HG03045 (cell line): ENCODE data around the gene HOXA1.

Experiments
- ATAC-seq: cut with Tn5 transposase; IDR thresholded peaks from one replicate; pipeline ENCODE4 v1.9.1; 2021; ENCODE audit warnings: mild to moderate bottlenecking, moderate library complexity; ENCODE audit not compliant: unreplicated experiment

The HOXA1 gene

DNA sequence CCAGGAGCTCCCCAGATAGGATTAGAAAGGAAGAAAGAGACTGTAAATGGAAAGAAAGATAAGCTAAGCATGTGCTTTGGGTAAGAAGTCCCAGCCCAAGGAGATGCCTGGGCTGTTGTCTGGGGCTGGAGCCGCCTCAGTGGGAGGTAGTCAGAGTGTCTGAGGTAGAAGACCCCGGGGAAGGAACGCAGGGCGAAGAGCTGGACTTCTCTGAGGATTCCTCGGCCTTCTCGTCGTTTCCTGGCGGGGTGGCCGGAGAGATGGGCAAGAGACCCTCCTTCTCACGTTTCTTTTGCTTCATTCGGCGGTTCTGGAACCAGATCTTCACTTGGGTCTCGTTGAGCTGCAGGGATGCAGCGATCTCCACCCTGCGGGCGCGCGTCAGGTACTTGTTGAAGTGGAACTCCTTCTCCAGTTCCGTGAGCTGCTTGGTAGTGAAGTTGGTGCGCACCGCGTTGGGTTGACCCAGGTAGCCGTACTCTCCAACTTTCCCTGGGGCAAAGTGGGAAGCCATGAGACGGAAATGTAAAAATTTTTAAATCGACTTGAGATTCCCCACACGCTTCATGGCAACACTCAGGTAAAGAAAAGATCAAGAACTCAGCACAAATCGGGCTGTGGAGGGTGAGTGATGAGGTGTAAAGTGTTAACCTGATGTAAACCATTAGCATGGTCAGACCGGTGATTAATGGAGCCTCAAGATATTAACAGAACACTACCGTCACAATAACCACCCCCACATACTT is 1.3 kb downstream of the HOXA1 start:
- ATAC-seq: no peak

DNA sequence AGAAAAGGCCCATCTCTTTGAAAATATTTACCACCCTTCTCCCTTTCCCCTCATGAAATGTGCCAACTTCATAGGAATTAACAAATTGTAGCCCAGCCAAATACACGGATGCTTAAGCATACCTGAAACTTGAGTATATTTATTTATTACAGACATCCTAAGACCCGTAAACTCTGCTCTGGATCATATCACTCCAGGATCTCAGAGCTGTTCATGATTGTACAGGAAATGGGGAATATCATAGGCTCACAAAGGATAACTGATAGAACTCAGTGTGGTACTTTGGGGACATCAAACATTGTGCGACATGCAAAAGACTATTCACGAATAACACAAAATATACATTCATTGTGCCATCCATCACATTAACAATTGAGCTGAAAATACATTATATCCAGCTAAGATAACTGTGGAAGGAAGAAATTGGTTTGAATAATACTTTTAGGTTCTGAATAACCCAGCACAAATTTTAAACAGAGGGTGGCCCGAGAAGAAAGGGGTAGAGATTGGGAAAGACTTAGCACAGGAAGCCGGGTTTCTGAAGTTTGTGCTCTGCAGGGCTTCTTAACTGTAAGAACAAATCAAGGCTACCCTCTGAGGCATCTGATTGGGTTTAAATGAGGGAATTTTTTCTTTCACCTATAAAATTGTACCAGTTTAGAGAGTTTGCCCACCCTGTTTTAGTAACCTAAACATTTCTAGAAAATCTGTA is 2.5 kb downstream of the HOXA1 start:
- no peak for ATAC-seq

DNA sequence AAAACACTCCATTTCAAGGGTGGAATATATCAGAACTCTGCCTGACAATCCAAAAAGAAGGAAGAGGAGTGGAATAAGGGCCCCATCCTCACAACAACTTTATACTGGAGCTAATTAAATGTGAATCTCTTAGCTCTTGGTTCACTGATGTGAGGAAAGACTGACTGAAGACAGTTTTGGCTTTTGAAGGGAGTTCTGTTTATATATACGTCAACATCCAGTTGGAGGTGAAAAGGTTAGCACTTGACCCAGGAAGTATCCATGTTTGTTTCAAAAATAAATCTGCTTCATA is 3.0 kb downstream of the HOXA1 start:
- ATAC-seq: no peak

DNA sequence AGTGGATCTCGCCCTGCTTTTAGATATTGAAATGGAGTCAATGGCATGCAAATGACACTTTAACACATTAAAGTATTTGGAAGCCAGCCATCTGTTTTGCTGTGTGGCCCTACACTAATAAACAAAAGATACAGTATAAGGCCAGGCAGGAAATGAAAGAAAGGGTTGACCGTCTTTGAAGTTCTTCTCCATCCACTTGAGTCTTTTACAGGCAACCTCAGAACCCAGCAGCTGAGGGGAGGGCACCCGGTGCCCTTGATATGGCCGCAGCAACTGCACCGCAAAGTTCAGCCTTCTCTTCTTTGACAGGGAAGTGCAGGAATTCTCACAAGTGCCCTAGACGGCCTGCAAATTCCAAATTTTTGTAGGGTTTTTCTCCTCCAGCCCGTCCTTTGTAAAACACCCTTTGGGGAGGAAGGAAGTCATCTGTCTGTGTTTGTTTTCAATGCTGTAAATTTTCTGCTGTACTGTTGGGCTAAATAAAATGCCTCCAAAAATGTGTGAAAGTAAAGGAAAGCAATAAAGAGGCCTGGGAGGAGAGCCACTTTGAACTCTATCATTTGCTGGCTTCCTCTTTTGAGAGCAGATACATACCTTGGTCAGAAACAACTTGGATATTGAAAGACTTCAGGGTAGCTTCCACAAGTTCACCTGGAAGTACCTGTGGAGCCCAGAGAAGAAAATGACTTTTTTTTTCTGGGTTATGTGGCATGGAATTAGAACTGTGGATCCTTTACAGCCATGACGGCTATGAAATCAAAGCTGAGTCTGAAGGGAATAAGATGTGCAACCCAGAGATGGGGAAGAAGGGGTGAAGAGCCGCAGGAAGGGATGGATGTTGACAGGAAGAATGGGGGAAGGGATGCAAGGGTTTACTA is 3.6 kb downstream of the HOXA1 start:
- no peak for ATAC-seq

DNA sequence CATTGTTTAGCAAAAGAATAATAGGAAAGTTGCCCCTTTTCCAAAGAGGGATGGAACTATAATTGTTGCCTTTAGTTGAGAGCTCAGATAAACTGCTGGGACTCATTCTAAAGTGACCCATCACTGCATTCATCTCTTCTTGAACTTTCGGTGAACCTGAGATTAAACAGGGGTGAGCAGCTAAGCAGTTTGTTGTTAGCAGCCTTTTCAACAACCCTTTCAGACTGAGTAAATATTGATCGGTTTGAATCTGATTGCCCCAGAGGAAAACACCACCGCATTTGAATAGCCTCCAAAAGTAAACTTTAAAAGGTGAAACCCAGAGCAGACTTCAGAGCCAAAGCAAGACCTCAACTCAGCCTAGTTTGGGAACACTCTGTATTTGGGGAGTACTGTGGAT is 4.7 kb downstream of the HOXA1 start:
- ATAC-seq: no peak

DNA sequence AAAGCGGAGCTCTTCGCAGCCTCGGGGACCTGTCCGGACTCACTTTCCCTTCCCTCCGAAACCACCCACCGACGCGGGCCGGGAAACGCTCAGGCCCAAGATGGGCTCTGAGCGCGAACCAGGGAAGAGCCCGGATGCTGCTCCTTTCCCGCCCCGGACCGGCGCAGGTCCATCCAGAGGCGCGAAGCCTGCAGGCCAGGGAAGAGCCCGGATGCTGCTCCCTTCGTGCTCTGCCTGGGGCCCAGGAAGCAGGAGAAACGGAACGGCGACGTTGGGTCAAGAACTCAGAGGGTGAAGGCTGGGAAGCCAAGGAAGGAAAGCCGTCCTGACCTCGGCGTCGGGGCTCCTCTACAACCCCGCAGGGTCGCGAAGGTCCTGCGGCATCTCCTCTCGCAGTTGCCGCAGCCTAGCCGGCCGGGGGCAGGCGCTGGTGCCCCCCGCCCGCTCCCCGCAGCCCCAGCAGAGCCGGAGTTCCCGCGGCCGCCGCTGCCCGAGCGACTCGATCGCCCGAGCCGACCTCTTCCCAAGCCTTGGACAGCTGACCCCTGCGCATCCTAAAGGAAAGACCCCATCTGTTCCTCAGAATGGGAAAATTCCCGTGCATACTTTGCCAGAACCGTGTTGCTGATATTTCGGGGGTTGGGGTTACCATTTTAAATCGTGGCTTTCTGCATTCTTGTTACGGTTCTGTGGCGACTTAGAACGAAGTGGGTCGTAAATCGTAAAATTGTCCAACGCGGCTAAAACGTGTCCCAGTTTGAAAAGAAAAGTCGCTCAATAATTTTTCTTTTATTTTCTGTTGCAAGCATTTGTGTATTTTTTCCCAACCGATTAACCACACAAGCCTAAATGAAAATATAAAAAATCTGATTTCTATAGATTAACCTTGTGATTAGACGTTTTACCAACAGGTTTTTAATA is 7.5 kb downstream of the HOXA1 start:
- ATAC-seq: no peak

DNA sequence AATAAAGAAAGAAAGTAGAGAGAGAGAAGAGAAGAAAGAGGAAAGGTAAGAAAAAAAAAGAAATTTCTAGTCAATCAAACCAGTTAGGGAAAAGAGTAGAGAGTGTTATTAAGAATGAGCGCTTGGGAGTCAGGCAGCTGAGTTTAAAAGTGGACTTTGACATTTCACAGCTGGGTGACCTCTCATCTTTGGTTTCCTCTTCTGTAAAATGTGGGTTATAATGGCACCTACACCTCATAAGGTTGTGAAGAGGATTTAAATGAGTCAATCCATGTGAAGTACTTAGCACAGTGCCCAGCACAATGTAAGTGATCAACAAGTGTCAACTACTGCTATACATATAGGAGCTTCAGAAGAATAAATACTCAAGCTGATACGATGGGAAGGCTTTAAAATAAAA is 12.2 kb downstream of the HOXA1 start:
- ATAC-seq: no peak

DNA sequence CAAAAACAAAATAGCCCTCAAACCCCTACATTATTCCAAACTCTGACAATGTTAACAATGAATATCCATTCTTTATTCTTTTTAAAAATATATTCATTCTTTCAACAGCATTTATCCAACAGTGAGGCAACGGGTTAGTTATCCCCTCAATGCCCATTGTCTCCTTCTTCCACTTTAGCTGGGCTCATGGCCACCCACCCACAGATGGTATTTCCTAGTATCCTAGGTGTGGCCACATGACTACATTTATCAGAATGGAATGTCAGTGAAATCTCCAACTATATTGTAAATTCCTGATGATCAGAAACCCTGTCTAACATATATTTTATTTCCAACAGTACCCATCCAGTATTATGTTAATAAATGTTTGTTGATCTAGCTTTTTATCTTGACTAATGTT is 13.6 kb downstream of the HOXA1 start:
- no peak for ATAC-seq

DNA sequence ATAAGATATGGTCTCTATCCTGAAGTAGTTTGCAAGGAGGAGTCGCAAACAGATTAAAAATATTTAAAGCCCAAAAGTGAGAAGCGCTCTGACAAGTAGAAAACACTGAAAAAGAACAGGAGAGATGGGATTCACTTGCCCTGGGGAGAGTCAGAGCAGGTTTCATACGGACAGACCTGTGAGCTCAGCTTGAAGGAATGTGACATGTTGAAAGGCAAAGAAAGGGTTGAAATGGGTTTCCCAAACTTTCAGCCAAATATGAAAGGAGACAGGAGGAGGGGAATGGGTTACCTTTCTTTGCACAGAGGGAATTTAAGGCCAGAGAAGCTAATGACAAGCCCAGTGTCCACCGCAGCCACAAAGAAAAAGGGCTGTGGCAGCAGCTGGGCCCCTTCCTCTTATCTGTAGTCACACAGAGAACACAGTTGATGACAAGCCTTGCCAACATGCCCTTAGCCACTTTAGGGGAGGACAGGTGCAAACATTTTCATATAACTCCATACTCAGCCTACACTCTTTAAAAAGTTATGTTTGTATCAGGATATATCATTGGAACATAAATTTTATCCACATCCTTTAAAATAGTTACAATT is 14.9 kb downstream of the HOXA1 start:
- no peak for ATAC-seq

DNA sequence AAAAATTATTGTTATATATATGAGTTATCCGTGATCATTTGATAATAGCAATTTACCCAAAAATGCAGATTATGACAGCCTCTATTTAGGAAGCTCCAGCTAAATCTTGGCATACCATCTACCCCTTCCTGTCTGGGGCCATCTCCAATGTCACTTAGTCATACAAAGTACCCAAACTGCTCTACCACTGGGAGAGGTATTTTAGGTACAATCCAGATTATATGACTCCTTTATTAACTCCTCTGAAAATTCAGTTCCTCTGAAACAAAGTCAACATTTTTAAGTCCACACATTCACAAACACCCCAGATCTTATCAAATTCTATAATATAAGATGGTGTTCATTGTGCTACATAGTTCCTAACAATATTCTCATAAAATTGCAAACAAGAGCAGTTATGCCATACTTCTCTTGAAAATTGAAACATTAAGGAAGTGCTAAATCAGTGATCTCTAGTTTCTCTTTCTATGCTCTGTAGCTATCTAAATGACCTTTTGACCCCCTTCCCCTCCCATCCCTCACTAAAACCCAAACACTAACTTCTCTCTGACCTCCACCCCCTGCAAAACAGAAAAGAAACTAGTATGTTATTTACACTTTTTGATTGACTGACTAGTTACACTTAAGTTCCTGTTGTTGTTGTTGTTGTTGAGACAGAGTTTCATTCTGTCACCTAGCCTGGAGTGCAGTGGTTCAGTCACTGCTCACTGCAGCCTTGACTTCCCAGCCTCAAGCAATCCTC is 16.4 kb downstream of the HOXA1 start:
- no peak for ATAC-seq

DNA sequence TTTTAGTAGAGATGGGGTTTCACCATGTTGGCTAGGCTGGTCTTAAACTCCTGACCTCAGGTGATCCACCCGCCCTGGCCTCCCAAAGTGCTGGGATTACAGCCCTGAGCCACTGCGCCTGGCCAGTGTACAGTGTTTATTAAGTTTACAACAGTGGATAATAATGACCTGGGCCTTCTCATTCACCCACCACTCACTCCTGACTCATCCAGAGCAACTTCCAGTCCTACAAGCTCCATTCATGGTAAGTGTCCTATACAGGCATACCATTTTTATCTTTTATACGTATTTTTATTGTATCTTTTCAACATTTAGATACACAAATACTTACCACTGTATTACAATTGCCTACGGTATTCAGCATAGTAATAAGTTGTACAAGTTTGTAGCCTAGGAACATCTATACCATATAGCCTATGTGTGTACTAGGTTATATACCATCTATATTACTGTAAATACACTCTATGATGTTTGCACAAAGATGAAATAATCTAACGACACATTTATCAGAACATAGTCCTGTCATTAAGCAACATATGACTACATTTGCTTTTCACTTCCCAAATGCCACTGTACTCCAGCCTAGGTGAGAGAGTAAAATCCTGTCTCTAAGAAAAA is 17.1 kb downstream of the HOXA1 start:
- no peak for ATAC-seq

DNA sequence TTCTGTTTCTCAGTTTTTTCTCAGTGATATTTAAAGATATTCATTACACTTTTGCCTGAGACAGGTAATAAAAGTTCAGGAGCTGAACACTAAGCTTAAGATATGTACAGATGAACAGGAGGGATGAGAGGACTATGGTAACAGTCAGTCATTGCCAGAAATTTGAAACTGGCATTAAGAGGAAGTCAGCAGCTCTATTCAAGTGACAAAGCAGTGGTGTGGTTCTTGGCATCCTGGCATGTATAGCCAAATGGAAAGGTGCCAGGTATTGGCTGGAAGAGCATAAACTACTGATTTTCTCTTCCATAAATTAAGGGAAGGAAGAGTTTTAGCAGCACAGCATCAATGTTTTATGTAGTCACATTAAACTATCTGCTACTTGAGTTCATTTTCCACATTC is 22.7 kb downstream of the HOXA1 start:
- ATAC-seq: no peak

DNA sequence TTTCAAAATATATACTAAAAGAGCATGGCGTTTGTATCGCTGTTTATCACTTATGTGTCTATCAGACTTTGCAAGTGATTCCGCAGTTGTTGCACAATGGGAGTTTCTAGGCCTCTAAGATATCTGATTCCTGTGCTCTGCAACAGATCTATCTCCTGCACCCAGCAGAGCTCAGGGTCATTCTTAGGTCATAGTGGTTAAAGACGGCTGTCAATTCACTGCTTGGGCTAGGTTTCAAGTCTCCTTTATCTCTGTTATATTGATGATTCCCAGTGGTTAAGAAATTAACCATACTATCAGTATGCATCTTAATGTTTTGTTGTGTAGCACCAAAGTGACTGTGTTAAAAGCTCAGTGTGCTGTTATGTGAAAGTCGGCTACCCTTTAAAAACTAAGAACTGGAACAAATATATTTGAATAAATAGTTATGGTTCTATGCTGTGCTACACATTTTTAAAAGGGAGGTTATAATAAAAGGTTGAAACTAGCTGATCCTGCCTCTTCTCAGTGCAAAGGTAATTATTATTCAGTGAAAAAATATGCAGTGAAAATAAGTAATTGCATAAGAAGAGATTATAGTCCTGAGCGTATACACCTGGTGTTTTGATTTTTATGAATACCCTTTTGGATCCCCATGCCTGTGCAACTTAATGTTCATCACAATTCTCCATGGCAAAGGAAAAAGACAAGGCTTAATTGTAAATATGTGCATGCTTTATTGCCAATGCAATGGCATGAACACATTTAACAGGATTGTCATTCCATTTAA is 24.0 kb downstream of the HOXA1 start:
- no peak for ATAC-seq

DNA sequence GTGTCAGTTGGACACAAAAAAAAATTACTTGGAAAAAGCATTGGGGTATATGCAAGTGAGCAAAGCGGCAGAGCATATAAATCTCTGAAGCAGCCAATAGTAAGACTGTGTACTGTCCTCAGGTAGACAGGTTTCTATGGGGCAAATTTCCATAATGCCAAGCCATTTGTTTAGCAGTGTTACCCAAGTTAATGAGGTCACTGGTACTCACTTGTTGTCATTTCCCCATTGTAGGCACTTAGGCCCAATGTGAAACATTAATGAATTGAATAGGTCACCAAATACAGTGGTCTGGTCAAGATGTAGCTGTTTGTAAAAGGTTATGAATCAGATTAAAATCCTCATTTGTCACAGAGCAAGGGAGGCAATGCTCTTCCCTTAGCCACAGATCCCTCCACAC is 27.5 kb downstream of the HOXA1 start:
- ATAC-seq: no peak

DNA sequence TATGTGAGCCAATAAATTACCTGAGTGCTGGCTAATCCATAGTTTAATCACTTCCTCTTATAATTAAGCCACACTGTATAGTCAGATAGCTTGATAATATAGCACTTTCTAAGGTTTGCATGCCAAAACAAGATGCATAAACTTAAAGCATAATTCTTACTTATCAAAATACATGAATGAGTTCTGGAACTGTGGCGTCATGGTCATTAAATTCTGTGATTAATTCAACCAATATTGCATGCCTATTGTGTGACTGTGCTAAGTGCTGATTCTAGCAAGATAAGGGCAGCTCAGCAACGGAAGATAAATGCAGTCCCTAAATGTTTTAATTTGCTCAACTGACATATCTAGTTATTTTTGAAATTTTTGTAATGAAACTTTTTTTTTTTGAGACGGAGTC is 29.7 kb downstream of the HOXA1 start:
- ATAC-seq: no peak

DNA sequence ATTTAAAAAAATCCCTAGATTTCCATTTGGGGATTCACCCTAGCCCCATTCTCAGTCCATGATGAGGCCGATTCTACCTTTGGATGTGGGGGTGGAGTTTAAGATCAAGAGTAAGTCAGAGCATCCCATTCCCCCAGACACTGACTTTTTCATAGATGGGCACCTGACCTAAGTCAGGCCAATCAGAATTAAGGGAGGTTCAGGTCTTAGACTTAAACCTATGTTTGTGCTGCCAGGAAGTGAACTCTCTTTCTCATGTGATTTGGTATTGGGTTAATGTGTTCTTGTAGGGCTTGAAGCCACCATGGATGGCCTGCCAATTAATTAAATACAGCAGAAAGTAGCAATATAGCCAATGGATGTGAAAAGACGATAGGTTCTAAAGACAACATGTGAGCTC is 30.1 kb downstream of the HOXA1 start:
- ATAC-seq: no peak

DNA sequence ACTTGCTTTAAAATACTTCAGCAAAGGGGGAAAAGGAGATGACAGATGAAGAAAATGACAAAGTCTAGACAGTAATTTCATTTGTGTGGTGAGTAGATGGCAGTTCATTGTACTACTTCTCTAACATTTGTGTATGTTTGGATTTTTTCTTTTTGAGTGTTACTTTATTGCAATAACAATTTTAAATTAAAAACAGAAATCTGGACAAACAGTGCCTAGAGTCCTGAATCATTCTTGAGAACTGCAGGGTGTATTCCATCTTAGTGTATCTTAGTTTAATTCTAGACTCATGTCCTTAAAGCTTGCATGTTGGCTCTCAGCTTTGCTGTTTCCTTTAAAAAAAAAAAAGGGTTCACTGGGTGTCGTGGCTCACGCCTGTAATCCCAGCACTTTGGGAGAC is 31.1 kb downstream of the HOXA1 start:
- ATAC-seq: no peak

DNA sequence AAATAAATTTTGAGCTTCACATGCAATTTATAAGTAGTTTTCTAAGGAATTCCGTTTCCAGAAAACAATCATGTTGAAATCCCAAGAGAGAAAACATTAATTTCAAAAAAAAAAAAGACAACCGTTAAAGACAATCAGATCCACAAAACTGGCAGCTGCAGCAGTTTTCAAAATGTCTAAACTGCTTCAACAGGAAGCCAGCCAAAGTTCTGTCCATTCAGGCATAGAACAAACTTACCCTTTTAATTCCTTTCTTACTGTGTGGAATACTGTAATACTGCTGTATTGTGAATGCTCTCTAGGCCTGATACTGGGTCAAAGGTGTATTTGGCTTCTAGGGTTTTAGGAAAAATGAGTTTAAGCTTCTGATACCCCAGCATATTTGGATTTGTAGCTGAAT is 31.6 kb downstream of the HOXA1 start:
- ATAC-seq: no peak

DNA sequence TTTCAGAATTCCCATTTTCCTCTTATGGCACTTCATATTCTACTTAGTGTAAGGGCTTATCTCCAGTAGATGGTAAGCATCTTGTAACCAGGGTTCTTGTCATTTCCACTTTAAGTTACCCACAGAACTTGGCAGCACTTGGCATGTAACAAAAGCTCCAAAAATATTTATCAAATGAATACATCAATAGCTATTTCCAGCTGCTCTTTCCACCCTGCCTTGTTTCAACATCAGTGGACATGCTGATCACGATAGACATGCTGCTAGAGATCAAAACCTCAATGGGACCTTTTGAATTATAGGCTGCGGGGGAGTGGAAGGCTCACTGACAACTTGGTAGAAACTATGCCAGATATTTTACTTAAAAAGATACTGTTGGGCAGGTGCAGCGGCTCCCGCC is 32.9 kb downstream of the HOXA1 start:
- no peak for ATAC-seq
